Effector CD4-positive, alpha-beta T cell (primary cell): Measurements from ENCODE around the gene TBC1D1.
"Not testable (repeated sequence)": the region's sequence is repeated elsewhere in the genome, so short reads cannot be mapped to it uniquely, and the experiment has no call there.

Experiments used
- DNase-seq: peaks from one replicate; pipeline ENCODE4 v3.0.0-alpha.2; 2020

TBC1D1 gene

DNA sequence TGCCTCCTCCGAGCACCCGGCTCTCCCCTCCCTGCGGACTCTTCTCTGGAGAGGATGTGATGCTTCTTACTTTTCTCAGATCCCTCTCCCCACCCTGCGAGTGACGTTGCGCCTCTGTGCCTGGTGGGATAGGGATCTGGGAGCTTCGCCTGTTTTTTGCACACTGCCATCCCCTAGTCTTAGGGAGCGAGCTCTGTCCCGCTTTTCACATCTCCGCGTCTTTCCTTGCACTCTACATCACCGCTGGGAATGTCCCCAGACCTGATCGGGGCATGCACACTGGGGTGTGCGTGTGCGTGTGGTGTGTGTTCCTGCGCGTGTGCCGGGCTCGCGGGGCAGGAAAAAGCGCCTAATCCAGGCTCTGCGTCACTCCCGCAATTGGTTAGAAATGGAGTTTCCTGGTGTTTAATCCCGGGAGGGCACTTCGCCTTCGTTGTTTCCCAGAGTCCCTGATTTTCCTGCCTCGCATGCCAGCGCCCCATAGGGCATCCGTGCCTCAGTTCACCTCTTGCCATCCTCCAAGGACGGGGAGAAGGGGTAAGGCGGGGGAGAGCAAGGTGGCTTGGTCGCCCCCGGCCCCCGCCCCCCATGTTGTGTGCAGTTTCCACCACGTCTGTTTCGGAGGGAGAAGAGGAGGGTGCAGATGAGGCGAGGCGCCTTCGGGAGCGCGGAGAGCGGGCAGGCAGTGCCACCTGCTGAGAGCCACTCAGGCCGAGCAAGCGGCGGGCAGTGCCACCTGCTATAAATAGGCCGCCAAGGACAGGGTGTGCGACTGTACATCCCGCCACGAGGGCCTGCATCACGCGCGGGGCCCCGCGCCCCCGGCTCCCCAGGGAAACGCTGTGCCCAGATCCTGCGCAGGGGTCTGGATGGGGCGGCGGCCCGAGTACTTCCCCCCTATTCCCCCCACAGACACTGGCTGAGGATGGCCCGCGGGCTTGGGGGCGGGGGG is 759 bp upstream of the TBC1D1 start:
- no peak for DNase-seq

DNA sequence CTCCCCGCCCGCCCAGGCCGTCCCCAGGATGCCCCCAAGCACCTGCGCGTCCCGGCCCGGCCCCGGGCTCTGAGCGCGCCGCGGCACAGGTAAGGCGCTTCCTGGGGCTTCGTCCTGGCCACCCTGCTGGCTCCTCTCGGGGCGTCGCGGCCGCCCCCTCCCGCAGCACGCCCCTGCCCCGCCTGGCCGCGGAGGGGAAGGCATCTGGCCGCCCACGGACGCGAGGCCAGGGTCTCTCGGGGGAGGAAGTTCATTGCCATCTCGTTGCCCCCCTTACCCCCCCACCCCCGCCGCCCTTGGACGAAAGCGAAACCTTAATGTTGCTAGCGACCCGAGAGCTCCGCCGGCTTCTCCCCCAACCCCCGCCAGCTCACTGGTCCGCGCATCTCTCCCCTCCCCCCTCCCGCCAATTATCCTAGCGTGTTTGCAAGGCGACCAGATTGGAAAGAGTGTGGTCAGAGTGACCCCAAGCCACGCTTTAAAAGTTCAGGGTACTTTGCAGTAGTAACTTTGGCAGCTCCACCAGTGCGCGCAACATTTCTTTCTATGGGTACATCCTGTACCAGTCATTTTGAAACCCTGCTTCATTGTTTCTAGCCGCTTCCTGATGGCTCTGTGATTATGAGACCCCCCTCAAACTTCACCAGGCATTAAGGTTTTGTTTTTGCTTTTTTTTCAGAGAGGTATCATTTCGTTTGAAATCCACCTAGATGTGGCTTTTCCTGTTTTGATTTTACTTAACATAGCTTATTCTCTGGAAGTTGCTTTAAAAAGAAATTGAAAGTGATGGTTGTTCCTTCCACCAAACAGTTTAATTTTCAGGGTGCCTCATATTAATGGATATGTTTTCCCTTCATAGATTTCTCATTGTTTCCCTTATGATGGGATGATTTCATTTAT is 626 bp downstream of the TBC1D1 start:
- DNase-seq: peak; percentile 28

DNA sequence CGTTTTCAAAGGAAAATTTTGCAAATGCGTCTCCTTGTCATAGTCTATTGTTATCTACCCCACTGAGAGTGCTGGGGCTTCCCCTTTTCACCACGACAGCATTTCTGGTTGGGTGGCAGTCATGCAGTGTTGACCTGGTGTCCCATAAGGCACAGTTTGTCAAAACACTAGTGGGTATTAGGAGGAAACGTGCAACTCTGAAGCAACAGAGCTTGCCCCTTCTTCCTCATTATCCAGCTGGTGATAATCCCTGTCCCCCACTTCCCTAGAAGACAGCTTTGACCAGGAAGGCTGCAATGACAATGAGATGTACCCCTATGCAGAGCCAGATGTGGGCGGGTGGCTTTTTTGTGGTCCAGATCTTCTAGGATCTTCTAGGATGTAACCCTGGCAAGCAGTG is 1.8 kb downstream of the TBC1D1 start:
- DNase-seq: peak; percentile 21

DNA sequence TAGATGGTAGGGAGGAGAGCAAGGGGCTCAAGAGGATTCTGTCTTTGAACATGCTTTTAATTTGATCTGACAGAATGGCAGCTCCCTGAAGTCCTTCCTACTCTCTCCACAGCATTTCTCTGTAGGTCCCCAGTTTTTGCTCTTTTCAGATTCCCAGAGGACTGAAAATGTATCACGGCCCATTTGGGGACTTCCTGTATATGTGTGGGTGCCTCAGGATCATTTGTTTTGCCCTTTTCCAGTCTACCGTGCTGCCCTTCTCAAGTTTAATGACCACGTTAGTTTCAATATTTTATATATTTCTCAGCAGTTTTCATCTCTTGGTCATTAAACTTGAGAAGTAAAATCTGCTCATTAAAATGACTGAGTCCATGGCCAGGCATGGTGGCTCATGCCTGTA is 2.3 kb downstream of the TBC1D1 start:
- DNase-seq: no peak

DNA sequence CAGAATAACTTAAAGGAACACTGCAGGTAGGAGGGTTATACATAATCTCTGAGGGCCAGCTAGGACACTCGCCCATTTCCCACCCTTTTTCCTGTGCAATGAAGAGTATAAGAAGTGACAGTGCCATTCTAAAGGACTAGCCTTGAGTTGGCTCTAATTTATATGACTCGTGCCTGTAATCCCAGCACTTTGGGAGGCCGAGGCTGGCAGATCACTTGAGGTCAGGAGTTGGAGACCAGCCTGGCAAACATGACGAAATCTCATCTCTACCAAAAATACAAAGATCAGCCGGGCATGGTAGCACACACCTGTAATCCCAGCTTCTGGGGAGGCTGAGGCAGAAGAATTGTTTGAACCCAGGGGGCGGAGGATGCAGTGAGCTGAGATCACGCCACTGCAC is 4.4 kb downstream of the TBC1D1 start:
- DNase-seq: no peak

DNA sequence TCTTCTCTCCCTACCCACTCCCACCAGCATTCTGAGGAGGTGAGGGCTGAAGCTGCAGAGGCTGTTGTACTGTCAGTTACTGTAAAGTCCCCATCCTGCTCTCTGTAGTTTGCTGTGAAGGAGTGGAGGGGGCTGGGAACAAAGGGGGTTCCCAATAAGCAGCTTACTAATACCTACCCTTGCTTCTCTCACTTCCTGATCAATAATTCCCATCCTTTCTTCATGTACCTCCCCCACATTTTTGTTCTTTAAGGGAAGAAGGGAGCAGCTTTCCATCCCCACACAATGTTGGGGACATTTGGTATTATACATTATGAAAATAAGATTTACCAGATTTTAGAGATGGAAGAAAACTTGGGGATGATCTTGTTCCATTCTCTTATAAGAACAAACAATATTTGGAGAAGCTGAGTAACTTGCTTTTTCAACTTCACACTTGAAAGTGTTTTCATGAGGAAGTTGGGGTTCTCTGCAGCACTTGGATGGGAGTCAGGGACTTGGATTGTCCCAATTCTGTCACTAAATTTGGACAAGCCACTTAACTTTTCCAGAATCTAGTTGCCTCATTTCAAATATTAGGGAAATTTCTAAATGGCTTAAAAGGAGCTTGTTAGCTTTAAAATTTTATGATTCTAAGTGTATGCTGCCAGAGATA is 5.4 kb downstream of the TBC1D1 start:
- DNase-seq: no peak

DNA sequence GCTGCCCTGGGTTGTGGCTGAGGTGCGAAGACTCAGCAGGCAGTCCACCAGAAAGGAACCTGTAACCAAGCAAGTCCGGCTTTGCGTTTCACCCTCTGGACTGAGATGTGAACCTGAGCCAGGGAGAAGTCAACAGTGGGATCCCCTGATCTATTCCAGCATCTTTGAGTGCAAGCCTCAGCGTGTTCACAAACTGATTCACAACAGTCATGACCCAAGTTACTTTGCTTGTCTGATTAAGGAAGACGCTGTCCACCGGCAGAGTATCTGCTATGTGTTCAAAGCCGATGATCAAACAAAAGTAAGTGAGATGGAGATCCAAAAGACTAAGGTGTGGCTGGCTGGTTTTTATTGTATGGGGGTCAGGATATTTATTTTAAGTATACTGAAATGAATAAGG is 11.3 kb downstream of the TBC1D1 start:
- no peak for DNase-seq

DNA sequence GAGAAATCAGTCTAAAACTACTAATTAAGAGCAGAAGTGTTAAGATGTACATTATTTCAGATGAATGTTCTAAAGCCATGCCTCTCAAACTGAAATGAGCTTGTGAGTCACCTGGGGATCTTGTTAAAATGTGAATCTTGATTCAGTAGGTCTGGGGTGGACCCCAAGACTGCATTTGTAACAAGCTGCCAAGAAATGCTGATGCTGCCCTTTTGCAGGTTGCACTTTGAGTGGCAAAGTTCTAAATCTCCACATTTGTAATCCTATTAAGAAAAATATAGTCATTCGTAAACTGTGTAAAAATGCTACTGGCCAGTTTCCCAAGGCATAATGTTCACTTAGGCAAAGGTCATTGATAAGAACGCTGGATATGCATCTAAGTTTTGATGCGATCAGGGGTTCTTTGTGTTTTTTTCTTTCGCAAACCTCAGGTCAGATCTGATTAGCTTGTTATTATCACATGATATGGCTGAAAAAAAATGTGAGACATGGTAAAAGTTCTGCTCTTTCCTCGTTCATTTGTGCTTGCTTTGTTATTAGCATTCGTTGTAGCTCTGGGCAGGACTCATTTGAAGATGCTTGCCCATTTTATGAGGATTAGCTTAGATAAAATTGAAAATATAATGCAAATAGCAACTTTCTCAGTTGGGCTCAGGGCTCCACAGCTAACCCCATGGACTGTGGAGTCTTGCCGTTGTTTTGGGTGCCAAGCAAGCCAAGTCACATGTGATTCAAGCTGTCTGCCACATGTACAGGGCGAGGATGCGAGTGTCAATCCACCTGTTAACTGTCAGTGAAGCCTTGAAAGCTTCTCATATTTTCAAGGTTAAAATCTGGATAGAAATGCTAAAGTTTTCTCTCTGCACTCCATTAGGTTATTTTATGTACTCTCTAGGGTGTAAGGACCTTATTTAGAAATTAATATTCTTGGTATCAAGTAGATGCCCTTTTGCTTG is 12.1 kb downstream of the TBC1D1 start:
- no peak for DNase-seq

DNA sequence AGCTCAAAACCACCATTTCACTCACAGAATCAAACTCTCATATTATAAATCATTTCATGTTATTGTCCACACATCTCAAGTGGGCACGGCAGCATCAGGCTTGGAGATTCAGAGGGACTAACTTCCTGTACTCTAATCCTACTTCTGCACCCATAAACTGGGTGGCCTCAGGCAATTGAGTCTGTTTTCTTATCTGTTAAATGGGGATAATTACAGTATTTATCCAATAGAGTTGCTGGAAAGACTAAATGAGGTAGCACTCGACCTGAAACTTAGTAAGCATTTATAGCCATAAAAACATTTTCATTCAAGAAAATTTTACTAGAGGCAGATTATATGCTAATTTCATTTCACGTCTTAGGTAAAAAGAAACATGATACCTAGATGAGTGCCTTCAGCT is 13.0 kb downstream of the TBC1D1 start:
- no peak for DNase-seq

DNA sequence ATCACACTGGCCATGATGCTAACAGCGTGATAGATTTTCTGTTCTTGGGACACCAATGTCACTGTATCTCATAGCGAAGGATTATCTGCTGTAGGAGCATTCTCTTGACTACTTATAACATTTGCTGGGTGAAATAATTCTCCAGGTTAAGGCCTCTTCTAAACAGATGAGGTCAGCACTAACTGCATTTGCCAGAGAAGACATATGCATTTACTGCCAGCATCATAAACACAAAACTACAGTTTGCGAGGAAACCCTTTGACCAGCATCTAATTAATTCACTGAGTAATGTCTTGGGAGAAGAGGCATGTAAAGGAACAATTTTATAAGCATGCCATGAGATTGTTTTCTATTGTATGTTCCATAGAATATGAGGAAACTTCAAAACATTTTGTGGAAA is 13.9 kb downstream of the TBC1D1 start:
- DNase-seq: no peak

DNA sequence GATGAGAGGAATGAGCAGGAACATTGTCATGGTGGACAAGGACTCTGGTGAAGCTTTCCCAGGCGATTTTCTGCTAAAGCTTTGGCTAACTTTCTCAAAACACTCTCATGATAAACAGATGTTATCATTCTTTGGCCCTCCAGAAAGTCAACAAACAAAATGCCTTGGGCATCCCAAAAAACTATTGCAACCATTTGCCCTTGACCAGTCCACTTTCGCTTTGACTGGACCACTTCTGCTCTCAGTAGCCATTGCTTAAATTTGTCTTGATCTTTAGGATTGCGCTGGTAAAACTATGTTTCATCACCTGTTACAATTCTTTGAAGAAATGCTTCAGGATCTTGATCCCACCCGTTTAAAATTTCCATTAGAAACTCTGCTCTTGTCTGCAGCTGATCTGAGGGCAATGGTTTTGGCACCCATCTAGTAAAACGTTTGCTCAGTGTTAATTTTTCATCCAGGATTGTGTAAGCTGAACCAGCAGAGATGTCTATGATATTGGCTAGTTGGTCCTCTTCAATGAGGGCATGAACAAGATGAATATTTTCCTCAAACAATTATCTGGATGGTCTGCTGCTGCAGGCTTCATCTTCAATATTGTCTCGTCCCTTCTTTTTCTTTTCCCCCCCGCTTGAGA is 14.8 kb downstream of the TBC1D1 start:
- DNase-seq: no peak

DNA sequence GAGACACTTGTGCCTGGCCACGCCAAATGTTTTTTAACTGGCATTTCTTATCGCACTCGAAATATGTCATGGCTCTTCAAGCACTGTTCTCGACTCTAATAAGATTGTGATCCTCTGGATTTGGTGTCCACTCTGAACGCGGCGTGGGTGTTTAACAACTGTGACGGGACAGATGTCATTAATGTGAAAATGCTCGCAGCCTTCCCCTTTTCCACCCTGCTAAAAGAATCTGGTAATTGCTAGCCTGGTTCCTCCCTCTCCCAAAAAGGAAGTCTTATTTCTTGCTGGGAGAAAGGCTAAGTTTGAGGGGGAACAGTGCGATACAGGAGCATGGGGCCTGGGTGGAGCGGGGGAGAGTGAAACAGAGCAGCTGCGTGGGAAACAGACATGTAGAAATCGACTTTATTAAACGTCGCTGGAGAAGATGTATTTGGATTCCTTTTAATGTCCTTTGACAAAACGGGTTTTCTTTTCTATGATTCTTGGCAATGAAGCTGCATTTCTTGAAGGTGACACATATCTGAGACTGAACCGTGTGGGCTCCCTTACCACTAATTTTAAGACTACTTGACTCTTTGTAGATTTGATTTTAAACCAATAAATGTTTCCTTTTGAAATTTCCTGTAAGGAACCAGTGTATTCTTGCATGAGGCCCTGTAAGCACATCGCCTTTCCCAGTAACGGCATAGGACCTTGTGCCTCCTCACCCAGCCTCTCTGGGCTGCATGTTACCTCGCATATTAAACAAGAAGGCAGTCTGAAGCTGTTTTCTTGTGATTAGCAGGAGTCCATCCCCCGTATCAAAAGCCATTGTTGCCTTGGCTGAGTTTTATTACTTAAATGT is 17.8 kb downstream of the TBC1D1 start:
- DNase-seq: no peak

DNA sequence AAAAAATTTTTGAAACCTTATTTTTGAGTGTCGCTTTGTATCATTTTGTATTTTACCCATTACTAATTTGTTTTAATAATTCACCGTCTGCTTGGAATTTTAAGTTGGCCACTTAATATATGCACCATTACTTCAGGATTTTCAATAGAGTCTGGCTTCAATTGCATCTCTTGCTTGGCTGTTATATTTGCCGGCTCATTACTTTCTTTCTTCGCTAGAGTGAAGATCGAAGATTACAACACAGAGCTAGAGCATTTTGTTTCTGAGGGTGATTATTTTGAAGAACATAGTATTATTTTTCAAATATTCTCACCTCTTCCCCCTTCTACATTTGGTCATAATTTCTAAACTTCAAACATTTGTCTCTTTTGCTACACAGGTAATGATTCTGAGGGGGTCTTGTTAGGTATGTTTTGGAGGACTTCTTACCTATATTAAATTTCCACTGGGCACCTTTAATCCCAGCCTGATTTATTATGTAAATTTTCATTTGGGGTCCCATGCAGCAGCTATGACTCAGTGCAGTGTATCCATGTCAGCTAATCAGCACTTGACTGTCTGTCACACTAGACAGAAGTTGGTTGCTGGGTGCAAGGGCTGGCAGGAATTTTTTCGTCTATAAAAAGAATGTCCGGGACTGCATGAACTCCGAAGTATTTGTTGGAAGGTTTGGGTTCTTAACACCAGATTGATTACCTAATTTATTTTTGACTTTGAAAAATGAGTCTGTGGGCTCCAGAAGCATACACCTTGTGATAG is 18.6 kb downstream of the TBC1D1 start:
- DNase-seq: no peak

DNA sequence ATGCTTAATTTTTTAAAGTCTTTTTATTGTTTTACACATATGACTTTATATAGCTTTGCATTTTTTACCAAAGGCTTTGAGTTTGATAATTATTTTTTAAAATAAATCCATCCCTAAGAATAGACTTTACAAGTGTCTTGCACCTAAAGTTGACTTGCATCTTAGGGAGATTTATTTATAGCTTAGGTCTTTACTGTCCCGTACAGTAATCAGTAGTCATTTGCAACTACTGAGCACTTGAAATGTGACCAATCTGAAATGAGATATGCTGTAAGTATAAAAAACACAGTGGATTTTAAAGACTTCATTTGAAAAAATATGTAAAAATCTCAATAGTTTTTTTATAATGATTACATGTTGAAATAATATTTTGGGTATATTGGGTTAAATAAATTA is 19.2 kb downstream of the TBC1D1 start:
- no peak for DNase-seq

DNA sequence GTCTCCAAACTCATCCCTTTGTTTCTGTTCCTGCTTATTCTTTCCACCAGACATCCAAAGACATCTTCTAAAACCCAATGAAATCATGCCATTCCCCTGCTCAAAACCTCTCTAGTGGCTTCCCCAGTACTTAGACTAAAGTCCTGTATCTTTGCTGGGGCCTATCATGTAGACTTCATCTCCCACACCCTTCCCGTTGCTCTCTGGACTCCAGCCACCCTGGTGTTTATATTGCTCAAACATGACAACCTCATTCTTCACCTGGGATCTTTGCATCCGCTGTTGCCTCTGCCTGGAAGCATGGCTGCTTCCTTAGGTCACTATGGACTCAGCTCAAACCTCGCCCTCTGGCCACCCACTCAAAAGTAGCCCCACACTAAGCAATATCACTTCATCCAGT is 23.7 kb downstream of the TBC1D1 start:
- no peak for DNase-seq

DNA sequence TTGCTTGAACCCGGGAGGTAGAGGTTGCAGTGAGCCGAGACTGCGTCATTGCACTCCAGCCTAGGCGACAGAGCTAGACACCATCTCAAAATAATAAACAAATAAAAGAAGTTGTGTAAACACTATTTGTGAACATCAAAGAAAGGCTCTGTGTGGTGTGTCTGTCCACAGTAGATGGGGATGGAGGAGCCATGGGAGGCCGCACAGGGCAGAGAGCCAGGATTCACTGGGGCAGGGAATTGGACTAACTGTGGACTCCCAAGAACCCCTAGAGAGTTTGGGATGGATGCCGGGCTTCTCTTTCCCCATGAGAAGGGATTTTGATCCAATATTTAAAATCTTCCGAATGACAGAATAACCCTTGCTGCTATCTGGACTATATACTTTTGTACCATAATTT is 26.5 kb downstream of the TBC1D1 start:
- no peak for DNase-seq

DNA sequence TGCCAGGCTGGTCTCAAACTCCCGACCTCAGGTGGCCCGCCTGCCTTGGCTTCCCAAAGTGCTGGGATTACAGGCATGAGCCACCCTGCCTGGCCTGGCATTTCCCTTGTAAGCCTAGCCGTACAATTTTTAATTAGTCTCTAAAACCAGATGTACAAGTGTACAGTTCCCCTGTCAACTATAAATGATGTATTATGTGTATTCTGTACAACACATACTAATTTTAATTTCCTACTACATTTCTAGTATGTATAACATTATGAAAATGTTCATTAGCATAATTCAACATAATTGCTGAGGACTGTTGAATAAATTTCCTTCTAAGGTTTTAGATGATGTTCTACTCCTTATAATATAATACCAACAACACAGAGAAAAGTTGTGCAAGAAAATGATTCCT is 27.8 kb downstream of the TBC1D1 start:
- DNase-seq: no peak

DNA sequence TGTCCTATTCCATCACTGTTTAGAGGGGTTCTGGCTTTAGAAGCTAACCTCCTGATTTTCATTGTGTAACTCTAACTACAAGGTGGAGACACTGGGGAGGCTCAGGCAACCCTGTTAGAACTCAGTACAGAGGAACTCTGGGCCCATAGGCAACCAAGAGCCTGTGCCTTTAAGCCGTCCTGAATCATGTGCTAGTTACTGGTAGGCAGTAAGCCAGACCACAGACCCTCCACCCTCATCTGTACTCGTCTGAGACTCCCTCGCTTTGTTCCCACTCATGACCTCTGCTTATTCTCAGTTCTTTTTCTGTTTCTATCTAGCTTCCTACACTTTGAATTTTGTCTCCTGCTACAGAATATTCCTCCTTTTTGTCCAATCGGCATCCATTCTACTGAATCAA is 31.4 kb downstream of the TBC1D1 start:
- no peak for DNase-seq

DNA sequence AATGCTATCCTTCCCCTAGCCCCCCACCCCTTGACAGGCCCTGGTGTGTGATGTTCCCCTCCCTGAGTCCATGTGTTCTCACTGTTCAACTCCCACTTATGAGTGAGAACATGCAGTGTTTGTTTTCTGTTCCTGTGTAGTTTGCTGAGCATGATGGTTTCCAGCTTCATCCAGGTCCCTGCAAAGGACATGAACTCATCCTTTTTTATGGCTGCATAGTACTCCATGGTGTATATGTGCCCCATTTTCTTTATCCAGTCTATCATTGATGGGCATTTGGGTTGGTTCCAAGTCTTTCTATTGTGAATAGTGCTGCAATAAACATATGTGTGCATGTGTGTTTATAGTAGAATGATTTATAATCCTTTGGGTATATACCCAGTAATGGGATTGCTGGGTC is 32.2 kb downstream of the TBC1D1 start:
- not testable (repeated sequence) for DNase-seq

DNA sequence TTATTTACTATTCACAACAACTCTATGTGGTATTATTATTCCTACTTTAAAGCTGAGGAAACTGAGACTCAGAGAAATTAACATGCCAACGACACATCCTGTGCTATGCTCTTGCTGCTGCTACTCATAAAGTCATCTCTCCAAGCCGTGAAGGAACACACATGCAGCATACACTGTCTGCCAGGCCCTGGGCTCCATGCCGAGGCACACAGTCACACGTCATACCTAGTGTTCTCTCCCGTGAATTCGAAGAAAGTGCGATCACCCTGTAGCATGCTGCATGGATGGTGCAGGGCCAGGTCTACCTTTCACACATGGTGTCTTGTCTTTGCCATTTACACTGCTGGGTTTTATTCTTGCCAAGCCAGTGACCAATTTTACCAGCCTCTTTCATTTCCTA is 34.1 kb downstream of the TBC1D1 start:
- no peak for DNase-seq
